Stimulated activated CD4-positive, alpha-beta T cell treated with anti-CD3 and anti-CD28 coated beads, Interleukin-1b, Interleukin-23, amount 100 ng/mL, for 24 hours (primary cell): ENCODE results near the gene CACNG8.

Experiments
- DNase-seq, 4 experiments: peaks; one replicate each; pipeline ENCODE4 v3.0.0-alpha.2; 2020; ENCODE audit warnings: low read depth in 4 of 4, low spot score in 1 of 4

CACNG8 gene

DNA sequence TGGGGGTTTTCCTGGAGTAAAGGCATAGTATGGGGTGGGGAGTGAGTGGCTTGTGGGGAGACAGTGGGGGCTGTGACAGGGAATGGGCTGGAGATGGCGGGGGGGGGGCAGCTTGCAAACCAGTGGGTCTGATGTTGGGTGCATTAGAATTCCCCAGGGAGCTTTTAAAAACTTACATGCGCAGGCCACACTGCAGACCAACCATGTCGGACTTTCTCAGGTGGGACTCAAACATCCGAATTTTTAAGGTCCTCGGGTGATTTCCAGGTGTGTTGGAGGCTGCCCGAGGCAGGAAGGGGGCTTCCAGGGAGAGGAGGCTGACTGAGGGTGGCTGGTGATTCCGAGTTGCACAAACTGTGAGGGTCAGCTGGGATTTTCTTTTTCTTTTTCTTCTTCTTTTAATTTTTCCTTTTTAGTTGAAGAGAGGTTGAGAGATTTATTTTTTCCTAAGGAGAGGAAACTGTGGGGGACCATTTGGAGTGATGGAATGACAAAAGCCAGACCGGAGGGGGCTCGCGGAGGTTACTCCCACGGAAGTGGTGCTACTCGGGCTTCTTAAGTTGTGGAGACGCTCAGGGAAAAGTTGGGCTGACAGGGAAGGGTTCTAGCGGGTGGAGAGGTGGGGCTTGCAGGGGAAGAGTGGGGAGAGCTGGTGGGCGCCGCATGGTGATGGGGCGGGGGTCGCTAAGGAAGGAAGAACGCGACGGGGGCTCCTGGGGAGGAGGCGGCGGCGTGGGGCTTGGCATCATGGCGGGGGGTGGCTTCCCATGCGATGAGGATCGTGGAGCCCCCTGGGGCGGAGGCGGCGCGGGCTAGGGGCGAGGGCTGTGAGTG is 997 bp upstream of the CACNG8 start:
- no peak for DNase-seq

DNA sequence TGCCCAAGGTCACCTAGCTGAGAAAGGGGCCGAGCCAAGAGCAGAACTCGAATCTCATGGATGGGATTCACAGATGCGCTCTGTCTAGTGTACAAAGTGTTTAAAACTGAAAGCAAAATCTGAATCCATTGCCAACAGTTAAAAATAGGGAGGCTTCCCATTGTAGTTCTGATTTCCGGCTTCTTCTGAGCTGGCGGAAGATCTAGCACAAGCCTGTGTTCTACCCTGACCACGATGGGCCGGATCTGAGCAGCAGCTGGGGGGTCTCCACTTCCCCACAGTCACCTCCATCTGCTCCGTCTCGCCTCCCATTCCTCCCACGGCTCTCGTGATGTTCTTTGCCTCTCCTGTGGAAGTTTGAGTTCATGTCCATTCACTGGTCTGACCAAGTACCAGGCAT is 2.4 kb downstream of the CACNG8 start:
- DNase-seq = no peak

DNA sequence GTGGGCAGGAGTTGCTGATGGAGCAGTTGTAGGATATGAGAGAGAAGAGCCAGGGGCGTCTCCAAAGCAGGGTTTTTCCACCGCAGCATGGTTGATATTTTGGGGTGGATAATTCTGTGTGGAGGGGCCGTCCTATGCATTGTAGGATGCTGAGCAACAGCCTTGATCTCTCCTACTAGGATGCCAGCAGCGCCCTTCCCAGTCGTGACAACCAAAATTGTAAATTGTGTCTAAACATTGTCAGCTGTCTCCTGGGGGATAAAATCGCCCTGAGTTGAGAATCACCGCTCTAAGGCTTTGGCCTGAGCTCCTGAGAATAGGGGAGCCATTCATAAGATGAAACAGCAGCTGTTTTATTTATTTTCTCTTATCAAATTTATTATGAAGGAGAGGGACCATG is 4.2 kb downstream of the CACNG8 start:
- DNase-seq = no peak

DNA sequence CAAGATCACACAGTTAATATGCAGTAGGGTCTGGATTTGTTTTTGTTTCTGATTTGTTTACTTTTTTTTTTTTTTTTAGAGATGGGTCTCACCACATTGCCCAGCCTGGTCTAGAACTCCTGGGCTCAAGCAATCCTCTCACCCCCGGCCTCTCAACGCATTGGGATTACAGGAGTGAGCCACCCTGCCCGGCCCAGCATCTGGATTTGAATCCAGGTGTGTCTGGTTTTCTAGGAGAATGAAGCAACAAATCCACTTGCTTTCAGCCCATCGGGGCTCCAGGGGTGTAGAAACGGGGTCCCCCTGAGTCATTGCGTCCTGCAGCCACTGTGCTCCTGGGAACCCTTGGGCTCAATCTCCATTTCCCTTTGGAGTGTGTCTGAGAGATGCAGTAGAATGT is 6.6 kb downstream of the CACNG8 start:
- no peak for DNase-seq

DNA sequence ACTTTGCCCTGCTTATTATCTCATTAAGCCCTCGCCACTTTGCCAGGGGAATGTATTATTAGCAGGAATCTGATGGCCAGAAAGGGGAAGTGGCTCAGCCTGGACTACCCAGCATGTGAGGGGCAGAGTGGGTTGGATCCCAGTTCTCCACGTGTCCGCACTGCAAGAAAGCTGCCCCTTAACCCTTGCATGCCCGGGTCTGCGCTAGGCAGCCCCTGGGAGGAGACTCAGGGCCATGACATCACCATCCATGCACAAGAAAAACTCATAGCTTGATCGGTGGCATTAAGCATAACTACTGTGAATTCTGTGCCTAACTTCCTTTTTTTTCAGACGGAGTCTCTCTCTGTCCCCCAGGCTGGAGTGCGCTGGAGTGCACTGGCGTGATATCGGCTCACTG is 8.9 kb downstream of the CACNG8 start:
- DNase-seq = no peak

DNA sequence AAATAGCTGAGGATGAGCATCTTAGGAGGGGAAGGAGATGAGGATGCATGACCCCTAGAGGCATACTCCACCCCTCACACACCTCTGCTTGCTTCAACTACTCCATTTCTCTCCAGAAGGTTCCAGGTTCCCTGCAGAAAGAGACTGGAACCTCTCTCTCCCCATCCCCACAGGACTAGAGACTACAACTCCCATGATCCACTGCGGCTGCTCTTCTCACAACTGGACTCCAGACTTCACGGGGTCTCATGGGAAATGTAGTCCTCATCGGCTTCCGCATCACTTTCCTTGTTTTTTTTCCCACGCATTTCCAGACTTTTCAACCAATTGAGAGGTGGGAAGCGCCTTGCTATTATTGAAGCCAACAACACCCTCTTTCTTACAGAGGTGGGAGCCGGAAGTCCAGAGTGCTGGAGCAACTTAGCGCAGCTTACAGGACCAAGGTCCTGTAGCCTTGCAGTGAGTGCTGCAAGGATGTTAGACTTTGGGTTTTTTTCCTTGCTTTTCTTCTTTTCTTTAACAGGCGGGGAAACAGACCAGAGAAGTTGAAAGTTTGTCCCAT is 14.8 kb downstream of the CACNG8 start:
- peak; percentile 31 to 40 (median 39) for DNase-seq

DNA sequence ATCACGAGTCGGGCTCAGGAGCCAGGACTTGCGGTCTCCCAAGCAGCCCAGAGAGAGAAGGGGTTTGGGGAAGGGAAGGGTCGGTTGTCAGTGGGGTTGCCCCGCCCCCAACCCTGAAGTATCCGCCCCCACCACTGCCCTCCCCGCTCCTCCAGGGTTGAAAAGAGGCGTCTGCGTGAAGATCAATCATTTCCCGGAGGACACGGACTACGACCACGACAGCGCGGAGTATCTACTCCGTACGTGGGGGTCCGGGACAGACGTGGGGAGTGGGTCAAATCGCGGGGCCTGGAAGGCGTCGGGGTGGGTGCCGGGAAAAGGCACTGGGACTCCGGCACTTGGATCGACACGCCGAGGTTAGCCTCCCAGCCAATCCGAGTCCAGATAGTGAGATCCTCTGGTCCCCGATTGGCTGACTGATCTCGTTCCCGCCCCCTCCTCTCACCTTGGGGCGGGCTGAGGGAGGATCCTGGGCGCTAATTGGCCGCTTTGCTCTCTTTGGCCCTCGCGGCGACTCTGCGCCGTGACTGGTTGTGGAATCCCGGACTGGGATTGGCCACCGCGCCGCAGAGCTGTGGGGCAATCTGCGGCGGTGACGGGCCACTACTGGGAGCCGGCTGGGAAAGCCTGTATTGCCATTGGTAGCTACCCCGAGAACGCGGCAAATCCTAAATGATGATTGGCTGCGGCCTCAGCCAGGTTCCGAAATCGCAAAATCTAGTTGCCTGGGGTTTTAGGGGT is 15.4 kb downstream of the CACNG8 start:
- peak in 2 of 4 experiments; percentile 9 to 18 for DNase-seq

DNA sequence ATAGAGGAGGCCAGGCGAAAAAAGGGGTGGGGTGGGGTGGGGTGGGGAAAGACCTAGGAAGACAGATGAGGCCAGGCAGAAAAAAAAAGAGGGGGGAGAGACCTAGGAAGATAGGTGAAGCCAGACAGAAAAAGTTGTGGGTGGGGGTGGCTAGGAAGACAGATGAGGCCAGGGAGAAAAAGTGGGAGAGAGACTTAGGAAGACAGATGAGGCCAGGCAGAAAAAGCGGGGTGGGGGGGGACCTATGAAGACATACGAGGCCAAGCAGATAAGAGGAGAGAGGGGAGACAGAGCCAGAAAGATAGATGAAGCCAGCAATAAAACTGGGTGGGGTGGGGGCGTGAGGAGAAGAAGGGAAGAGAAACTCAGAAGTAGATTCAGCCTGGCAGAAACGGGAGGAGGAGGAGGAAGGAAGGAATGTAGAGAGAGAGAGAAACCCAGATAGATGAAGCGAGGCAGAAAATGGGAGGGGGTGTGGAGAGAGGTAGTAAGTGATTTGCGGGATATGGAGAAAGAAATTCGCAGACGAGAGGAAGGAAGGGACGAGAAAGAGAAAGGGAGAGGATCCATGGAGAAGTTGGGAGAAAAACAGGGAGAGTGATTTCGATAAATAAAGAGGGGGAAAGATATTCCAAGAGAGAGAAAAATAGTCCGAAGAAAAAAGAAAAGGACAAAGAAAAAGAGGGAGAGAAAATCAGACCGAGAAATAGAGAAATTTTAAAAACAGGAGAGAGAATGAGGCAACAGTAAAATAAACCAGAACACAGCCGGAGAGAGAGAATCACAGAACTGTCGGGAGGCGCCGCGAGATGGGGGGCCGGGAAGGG is 16.5 kb downstream of the CACNG8 start:
- no peak for DNase-seq

DNA sequence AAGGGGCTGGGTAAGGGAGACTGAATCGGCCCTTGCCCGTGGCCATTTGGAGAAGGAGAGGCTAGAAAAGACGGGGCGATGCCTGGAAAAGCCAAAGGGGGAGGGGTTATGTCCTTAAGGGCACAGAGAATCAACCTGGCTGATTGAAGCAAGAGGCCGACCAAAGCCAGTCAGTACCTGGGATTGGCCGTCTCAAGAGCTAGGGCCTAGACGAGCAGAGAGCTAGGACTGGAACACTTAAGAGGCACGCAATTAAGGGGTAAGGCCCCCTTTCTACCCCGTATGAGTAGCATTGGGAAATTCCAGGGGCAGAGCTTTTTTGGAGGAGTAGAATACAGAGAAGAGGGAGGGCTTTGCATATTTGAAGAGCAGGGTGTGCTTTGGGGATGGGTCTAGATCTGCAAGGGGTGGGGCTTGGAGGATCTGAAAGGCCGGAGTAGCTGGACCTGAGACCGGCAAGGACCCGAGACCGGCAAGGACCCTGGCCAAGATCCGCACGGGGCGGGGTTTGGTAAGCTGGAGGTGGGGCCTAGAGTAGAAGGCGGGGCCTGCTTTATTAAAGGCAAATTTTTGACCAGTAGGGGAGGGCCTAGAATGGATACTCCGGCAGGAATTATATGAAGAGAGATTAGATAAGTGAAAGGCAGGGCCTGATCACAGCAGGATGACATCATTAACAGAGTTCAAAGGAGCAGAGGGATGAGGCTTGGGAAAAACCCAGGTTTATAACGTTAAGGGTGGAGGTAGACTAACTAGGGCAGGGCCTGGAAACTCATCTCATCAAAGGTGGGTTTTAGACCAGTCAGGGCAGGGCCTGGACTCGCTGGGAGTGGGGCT is 18.0 kb downstream of the CACNG8 start:
- no peak for DNase-seq

DNA sequence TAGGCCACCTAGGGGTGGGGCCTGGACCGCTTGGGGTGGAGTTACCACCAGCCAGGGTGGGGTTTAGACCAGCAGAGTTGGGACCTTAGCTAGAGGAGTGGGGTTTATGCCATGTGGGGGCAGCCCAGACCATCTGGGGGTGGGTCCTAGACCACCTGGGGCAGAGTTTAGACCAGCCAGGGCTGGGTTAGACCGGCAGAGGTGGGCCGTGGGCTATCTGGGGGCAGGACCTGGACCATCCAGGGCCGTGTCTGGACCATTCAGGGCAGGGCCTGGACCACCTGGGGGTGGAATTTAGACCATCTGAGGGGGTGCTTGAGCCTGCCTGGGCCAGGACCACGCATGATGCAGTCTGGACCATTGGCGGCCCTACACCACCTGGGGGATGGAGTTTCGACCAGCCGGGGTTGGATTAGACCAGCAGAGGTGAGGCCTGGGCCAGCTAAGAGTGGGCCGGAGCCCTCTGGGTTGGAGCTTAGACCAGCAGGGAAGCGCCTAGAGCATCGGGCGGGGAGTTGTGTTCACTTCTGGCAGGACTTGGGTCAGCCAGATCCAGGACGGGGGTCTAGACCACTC is 18.7 kb downstream of the CACNG8 start:
- DNase-seq = no peak

DNA sequence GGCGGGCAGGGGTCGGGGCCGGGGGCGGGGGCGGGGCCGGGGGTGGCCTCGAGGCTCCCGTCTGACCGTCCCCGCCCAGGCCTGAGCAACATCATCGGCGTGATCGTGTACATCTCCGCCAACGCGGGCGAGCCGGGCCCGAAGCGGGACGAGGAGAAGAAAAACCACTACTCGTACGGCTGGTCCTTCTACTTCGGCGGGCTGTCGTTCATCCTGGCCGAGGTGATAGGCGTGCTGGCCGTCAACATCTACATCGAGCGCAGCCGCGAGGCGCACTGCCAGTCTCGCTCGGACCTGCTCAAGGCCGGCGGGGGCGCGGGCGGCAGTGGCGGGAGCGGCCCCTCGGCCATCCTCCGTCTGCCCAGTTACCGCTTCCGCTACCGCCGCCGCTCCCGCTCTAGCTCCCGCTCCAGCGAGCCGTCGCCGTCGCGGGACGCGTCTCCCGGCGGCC is 19.3 kb downstream of the CACNG8 start:
- DNase-seq = no peak

DNA sequence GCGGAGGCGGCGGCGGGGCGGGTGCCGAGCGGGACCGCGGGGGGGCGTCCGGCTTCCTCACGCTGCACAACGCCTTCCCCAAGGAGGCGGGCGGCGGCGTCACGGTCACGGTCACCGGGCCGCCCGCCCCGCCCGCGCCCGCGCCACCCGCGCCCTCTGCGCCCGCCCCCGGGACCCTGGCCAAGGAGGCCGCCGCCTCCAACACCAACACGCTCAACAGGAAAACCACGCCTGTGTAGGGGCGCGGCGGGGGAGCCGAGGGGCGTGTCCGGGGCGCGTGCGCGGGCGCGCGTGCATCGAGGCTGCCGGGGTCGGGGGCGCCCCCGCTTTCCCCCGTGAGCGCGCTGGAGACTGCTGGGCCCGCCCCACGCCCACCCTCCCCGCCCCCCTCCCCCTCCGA is 19.9 kb downstream of the CACNG8 start:
- no peak for DNase-seq

DNA sequence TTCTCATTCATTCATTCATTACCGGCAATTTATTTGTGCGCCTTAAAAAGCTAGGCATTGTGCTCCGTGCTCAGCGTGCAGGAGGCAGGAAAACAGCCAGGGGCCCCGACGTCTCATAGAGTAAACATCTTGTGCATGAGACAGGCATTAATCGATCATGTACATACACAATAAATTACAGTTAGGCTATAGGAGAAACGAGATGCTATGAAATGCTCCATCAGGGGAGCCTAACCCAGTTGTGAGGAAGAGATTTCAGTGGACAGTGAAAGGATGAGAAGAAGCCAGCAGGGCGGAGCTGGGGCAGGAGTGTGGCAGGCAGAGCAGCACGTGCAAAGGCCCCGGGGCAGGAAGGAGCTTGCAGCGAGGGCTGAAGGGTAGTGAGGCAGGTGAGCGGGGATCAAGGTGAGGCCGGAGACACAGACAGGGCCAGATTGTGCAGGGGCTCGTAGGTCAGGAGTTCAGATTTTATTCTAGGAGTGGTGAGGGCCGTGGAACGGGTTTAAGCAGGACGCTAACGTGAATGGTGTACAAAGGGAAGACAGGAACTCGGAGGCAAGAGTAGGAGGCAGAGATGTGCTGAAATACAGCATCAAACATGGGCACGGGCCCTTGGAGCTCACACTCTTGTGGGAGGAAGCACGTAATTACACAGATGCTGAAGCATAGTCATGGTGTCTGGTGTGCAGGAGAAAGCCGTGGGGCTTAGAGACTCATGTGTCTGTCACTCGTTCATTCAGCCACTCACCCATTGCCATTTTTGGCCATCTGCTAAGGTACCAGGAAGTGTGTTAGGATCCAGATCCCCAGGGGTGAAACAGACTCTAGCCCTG is 20.9 kb downstream of the CACNG8 start:
- no peak for DNase-seq

DNA sequence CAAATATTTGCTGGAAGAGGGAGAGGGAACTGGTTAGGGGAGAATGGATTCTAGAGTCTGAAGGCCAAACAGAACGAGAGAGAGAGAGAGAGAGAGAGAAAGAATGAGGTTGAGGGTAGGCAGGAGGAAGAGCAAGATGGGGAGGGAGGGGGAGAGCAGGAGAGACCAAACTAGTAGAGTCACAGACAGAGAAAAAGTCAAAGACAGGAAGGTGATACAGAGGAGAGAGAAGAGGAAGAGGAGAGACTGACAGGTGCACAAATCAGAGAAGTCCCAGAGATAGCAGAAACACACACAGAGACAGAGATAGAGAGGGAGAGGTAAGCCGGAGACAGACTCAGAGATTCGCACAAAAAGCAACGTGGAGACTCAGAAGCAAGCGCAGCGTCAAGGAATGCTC is 23.1 kb downstream of the CACNG8 start:
- DNase-seq = no peak

DNA sequence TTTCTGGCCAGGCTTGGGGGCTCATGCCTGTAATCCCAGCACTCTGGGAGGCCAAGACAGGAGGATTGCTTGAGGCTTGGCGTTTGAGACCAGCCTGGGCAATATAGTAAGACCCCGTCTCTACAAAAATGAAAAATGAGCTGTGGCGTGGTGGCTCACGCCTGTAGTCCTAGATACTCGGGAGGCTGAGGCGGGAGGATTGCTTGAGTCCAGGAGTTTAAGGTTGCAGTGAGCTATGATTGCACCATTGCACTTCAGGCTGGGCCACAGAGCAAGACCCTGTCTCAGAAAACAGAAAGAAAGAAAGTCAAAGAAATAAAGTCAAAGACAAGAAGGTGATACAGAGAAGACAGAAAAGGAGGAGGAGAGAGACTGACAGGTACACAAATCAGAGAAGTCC is 26.2 kb downstream of the CACNG8 start:
- DNase-seq = no peak

DNA sequence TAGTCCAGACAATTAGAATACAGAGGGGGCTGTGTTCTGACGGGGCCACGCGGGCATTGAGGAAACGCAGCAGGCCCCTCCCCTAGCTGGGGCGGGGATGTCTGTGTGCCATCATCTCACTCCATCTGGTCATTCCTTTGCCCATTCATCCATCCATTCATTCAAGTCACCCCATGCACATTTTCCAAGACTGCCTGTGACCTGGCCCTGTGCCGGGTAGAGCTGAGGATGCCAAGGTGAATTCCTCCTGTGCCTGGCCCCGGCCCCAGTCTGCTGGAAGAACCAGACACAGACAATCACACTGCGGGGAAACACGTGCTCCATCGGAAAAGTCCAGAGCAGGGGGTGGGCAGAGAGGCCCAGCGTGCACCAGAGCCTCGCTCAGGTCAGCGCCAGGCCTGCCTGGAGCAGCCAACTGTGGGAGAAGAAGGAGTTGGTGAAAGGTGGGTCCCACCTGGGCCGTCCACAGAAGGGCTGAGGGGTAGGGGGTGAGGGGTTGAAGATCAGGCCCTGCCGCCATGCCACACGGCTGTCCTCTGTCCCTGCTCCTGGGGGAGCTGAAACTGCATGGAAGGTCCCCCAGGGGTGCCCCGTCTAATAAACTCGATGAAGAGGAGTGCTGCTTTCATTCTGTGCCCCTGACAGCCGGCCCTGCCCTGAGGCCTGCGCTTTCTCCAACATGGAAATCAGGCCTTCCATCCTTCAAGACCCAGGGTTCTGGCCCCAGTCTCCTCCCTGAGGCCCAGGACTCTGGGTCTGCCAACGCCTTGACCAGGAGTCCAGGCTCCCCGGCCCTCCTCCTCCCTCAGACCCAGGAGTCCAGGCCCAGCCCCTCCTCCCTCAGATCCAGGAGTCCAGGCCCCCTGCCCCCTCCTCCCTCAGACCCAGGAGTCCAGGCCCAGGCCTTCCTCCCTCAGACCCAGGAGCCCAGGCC is 27.1 kb downstream of the CACNG8 start:
- DNase-seq = no peak

DNA sequence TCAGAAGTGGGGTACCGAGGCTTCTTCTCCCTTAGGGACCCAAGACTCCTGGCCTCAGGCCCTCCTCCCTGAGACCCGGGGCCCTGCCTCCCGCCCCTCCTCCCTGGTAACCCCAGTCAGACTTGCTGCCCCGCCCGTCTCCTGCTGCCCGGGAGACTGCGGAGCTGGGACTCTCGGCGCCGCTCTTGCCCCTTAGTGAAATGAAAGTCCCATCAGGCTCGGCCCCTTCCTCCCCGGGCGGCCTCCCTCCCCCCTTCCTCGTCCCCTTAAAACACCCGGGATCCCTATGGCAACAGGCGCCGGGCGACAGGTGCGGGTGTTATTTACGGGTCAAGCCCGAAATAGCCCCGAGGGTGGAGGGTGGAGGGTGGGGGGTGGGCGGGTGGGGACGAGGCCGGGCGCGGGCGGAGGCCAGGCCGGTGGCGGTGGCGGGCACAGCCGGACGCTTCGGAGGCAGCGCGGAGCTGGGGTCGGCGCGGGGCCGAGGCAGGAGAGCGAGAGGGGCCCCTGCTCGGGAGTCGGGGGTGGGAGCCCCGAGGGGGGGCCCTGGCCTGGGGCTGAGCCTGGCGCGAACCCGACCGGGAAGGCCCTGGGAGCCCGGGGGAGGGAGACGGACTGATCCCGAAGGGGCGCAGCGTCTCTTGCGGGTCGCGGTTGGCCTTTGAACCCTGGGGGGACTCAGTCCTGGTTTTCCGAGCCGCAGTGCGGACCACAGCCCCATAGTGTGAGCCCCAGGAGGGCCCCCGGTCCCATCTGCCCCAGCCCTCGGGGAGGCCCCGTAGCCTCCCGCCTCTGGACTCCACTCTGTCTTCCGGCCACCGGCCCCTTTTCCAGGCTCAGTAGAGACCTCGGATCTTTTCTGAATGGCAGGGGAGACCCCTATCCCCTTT is 28.7 kb downstream of the CACNG8 start, which contains the start of gene CACNG6:
TSS of gene CACNG6 (plus strand) at position 414 of the 890 bp plus-strand sequence. CDS start 1,241 bp downstream, outside the sequence.
- no peak for DNase-seq
